ENCODE results near the gene COPS7B.
"Not testable (repeated sequence)": the region's sequence is repeated elsewhere in the genome, so short reads cannot be mapped to it uniquely, and the experiment has no call there.

Gene COPS7B

GRCh38 chr2:231786177-231786916 lies at the start of gene COPS7B:
Gene COPS7B, plus strand, starts transcription at chr2:231786445. Its CDS starts 2,126 bp downstream, at chr2:231788571.
- Histone ChIP-seq H3K36me3 (replicated peaks) (peaks cover 11% of the 10 kb centered on the region), H3K27ac (peak within 1 kb of the TSS; percentile 26), H3K4me3 (ENCODE audit: low read depth, low read length) (peak within 1 kb of the TSS; percentile 95), H3K27me3 (replicated peaks) (no peaks in the 10 kb centered on the region)
- TF ChIP-seq CTCF (IDR thresholded peaks at IDR 0.05; ENCODE audit: low read depth, low read length, missing control alignments): peak; percentile 68
- peak; percentile 60 for DNase-seq
- in situ Hi-C loops (cut with HindIII; ENCODE audit: low pct_ligation_motif_present, low sequenced_read_pairs): no loop called here

GRCh38 chr2:231737761-231738160 lies 48.5 kb upstream of the COPS7B start:
- in situ Hi-C loops (cut with HindIII; ENCODE audit: low pct_ligation_motif_present, low sequenced_read_pairs): no loop called here
- Histone ChIP-seq H3K27me3 (replicated peaks) (no peaks in the 10 kb centered on the region), H3K4me3 (ENCODE audit: low read depth, low read length) (no peak overlapping the region), H3K36me3 (replicated peaks) (no peaks in the 10 kb centered on the region), H3K27ac (no peak overlapping the region)
- TF ChIP-seq CTCF (IDR thresholded peaks at IDR 0.05; ENCODE audit: low read depth, low read length, missing control alignments): no peak
- DNase-seq: no peak

GRCh38 chr2:231743376-231744116 lies 42.7 kb upstream of the COPS7B start:
- no peaks in the 10 kb centered on the region for H3K27me3 ChIP-seq (replicated peaks)
- no peak for TF ChIP-seq CTCF (IDR thresholded peaks at IDR 0.05; ENCODE audit: low read depth, low read length, missing control alignments)
- H3K27ac ChIP-seq: no peak overlapping the region
- no peaks in the 10 kb centered on the region for H3K36me3 ChIP-seq (replicated peaks)
- no peak overlapping the region for H3K4me3 ChIP-seq (ENCODE audit: low read depth, low read length)
- in situ Hi-C loops (cut with HindIII; ENCODE audit: low pct_ligation_motif_present, low sequenced_read_pairs): no loop called here
- no peak for DNase-seq

- no peaks in the 10 kb centered on the region for H3K27me3 ChIP-seq (replicated peaks)
- in situ Hi-C loops (cut with HindIII; ENCODE audit: low pct_ligation_motif_present, low sequenced_read_pairs): no loop called here
- no peak for TF ChIP-seq CTCF (IDR thresholded peaks at IDR 0.05; ENCODE audit: low read depth, low read length, missing control alignments)
- no peak overlapping the region for H3K4me3 ChIP-seq (ENCODE audit: low read depth, low read length)
- H3K27ac ChIP-seq: no peak overlapping the region
- DNase-seq: no peak
- no peaks in the 10 kb centered on the region for H3K36me3 ChIP-seq (replicated peaks)
Observed at GRCh38 chr2:231745303-231746038, 40.8 kb upstream of the COPS7B start.

- DNase-seq; H3K27ac ChIP-seq; H3K4me3 ChIP-seq (ENCODE audit: low read depth, low read length); H3K27me3 ChIP-seq (replicated peaks); H3K36me3 ChIP-seq (replicated peaks); in situ Hi-C loops (cut with HindIII; ENCODE audit: low pct_ligation_motif_present, low sequenced_read_pairs): not testable (repeated sequence)
Observed at GRCh38 chr2:231748153-231748896, 37.9 kb upstream of the COPS7B start.

- H3K4me3 ChIP-seq (ENCODE audit: low read depth, low read length); H3K27me3 ChIP-seq (replicated peaks); H3K36me3 ChIP-seq (replicated peaks); in situ Hi-C loops (cut with HindIII; ENCODE audit: low pct_ligation_motif_present, low sequenced_read_pairs); DNase-seq; H3K27ac ChIP-seq: not testable (repeated sequence)
Observed at GRCh38 chr2:231749016-231749415, 37.2 kb upstream of the COPS7B start.

All from brain microvascular endothelial cell (primary cell).